ENCODE measurements around the gene MDM1.

DNA sequence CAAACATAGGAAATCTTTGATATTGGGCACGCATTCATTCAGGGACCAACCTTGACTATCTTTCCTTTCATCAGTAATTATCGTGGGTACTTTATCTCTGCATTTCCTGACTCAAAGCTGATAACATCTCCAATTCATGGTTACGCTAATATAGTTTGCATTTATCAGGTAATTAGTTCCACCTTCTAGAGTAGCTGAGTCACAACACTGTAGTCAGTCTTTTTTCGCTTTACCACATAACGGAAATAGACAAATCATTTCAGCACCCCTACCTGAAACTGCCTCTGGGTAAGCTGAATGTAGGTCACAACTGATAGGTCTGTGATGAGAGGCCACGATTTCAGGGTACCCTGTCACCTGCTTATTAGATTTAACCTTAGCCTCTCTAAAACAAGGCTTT lies 42.0 kb downstream of the MDM1 start:
- TF ChIP-seq, protein P1, sequence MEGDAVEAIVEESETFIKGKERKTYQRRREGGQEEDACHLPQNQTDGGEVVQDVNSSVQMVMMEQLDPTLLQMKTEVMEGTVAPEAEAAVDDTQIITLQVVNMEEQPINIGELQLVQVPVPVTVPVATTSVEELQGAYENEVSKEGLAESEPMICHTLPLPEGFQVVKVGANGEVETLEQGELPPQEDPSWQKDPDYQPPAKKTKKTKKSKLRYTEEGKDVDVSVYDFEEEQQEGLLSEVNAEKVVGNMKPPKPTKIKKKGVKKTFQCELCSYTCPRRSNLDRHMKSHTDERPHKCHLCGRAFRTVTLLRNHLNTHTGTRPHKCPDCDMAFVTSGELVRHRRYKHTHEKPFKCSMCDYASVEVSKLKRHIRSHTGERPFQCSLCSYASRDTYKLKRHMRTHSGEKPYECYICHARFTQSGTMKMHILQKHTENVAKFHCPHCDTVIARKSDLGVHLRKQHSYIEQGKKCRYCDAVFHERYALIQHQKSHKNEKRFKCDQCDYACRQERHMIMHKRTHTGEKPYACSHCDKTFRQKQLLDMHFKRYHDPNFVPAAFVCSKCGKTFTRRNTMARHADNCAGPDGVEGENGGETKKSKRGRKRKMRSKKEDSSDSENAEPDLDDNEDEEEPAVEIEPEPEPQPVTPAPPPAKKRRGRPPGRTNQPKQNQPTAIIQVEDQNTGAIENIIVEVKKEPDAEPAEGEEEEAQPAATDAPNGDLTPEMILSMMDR (IDR thresholded peaks at IDR 0.05) = no peak
- TF ChIP-seq POLR2A (IDR thresholded peaks at IDR 0.05) = no peak
- no peak for TF ChIP-seq POLR2AphosphoS5 (IDR thresholded peaks at IDR 0.05)
- TF ChIP-seq EP300 (IDR thresholded peaks at IDR 0.05) = no peak
